Tibial nerve (tissue), 4 donors: ENCODE results near the gene MTUS2.

ENCODE experiments used
- EP300 ChIP-seq, 2 donors: sonication (generic); formaldehyde crosslinking; IDR thresholded peaks; one replicate each; pipeline ENCODE4 v1.6.1; 2017; ENCODE audit warnings: antibody characterized with exemption in 2 of 2, mild to moderate bottlenecking in 1 of 2
- POLR2A ChIP-seq, 2 donors: fragments of 450-650 bp; IDR thresholded peaks; one replicate each; pipeline ENCODE4 v1.6.1; 2017; ENCODE audit warnings: antibody characterized with exemption in 2 of 2, mild to moderate bottlenecking in 2 of 2, moderate library complexity in 2 of 2
- TF ChIP-seq, protein P1 (sequence below), 5 experiments: fragments of 200-600 bp in 3 of 5; fragments of 450-650 bp in 2 of 5; sonication (generic) in 3 of 5; IDR thresholded peaks; one replicate each; pipeline ENCODE4 v1.5.1; 2016 to 2019; ENCODE audit warnings: antibody characterized with exemption in 5 of 5, mild to moderate bottlenecking in 3 of 5, moderate library complexity in 2 of 5

DNA sequence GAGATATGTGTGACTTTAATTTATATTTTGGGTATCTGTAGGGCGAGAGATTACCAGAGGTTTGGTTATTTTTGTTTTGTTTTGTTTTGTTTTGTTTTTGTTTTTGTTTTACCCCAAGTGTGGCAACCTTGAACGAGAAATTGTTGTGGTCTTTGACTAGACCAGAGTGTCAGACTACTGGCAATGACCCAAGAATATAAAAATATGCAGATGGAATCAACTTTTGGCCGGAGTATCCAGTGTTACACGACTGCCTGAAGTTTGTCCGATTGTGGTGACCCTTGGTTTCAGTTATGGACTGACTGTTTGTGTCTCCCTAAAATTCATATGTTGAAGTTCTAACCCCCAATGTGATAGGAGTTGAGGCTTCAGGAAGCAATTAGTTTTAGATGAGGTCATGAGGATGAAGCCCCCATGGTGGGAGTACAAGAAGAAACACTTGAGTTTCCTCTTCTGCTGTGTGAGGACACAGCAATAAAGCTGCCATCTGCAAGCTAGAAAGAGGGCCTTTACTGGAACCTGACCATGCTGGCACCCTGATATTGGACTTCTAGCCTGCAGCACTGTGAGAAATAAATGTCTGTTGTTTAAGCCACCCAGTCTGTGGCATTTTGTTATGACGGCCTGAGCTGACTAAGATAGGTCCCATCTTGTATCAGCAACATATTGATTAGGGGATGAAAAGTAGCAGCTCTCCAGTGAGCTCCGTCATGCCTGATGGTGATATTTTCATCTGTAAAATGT, 261.7 kb downstream of the MTUS2 start:
- TF ChIP-seq, protein P1, sequence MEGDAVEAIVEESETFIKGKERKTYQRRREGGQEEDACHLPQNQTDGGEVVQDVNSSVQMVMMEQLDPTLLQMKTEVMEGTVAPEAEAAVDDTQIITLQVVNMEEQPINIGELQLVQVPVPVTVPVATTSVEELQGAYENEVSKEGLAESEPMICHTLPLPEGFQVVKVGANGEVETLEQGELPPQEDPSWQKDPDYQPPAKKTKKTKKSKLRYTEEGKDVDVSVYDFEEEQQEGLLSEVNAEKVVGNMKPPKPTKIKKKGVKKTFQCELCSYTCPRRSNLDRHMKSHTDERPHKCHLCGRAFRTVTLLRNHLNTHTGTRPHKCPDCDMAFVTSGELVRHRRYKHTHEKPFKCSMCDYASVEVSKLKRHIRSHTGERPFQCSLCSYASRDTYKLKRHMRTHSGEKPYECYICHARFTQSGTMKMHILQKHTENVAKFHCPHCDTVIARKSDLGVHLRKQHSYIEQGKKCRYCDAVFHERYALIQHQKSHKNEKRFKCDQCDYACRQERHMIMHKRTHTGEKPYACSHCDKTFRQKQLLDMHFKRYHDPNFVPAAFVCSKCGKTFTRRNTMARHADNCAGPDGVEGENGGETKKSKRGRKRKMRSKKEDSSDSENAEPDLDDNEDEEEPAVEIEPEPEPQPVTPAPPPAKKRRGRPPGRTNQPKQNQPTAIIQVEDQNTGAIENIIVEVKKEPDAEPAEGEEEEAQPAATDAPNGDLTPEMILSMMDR (IDR thresholded peaks at IDR 0.05), result no peak
- TF ChIP-seq EP300 (IDR thresholded peaks at IDR 0.05) (no peak), POLR2A (IDR thresholded peaks at IDR 0.05) (no peak)
